WI38 (cell line): ENCODE results near the gene C5orf15.

Source experiments
- H3K4me3 ChIP-seq: 2 replicates; pipeline ENCODE4 v1.5.1; 2011; ENCODE audit warnings: low read depth, mild to moderate bottlenecking, control low read depth, low read length
- TF ChIP-seq, protein P1 (sequence below): IDR thresholded peaks from 2 replicates; pipeline ENCODE4 v1.5.1; 2012; ENCODE audit warnings: low read depth, mild to moderate bottlenecking, control low read depth, low read length

Gene C5orf15

DNA sequence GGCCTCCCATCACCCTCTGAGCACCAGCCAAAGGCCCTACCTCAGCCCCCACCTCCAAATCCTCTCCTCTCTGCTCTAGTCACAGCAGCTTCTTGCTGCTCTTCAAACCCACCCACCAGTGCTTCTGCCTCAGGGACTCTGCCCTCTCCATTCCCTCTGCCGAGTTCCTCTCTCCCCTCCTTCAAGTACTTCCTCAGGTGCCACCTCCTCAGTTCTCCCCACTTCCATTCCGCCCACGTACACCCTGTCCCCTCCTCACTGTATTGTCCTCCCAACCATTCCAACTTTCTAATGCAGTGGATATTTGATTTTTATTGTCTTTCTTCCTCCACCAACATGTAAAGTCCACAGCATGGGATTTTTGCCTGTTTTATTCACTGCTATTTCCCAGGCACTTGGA lies 43.2 kb downstream of the C5orf15 start:
- no peak overlapping the region for H3K4me3 ChIP-seq
- TF ChIP-seq, protein P1, sequence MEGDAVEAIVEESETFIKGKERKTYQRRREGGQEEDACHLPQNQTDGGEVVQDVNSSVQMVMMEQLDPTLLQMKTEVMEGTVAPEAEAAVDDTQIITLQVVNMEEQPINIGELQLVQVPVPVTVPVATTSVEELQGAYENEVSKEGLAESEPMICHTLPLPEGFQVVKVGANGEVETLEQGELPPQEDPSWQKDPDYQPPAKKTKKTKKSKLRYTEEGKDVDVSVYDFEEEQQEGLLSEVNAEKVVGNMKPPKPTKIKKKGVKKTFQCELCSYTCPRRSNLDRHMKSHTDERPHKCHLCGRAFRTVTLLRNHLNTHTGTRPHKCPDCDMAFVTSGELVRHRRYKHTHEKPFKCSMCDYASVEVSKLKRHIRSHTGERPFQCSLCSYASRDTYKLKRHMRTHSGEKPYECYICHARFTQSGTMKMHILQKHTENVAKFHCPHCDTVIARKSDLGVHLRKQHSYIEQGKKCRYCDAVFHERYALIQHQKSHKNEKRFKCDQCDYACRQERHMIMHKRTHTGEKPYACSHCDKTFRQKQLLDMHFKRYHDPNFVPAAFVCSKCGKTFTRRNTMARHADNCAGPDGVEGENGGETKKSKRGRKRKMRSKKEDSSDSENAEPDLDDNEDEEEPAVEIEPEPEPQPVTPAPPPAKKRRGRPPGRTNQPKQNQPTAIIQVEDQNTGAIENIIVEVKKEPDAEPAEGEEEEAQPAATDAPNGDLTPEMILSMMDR = no peak

DNA sequence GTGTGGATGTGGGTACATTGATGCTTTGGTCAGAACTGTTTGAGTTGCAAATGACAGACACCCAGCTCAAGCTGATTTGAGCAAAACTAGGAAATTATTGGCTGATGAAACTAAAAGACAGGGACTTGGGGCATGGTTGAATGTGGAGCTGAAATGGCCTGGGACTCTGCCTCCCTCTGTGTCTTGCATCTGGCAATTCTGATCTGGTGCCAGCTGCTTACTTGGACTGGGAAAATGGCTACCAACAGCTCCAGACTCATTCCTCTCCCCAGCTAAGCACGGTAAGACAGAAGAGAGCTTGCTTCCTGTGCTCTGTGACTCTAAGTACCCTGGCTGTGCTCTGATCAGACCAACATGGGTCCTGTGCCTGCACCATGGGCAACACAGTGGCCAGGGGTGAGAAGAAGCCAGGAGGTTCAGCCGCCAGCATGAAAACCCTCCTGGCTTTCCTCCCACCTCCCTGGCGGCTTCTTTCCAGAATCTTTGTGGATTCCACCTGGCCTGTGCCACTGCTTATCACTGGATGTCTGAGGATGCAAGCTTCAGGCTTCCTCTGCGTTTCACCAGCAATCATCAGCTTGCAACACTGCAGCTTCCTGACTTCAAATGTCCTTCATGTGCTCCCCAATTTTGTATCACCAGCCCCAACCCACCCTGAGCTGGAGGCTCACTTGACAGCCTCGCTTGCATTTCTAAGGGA lies 44.1 kb downstream of the C5orf15 start:
- TF ChIP-seq, protein P1 = no peak
- no peak overlapping the region for H3K4me3 ChIP-seq

DNA sequence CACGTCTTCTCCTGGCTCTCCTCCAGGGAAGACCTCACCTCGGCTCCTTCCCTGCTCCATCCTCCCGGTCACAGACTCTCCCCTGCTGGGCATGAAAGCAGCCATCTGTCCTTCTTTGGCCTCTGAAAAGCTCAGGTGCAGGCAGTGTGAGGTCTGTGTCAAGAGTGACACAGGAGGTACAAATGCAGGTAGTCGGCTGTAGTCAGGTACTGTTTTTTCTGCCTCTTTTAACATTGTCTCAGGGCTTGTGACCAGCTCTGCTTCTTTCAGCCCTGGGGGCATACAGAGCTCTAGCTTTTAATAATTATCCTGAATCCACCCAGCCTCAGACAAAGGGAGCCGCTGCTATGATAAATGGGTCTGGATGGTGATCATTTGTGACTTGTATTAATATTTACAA lies 46.4 kb downstream of the C5orf15 start:
- TF ChIP-seq, protein P1 = no peak
- H3K4me3 ChIP-seq = no peak overlapping the region

DNA sequence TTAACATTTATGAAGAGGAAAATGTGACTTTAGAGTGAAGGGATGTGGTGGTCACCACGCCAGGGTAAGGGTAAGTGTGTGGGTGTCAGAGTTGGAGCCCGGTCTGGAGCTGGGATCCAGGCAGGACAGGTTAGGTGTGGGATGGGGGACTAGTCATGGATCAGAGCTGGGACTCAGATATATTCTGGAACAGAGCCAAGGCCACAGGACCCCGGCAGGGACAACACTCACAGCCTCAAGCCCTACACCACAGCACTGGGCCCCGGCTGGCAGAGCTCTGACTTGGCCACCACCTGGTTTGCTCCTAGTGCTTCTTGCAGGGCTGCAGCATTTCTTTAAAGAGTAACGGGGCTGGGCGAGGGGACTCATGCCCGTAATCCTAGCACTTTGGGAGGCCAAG lies 47.4 kb downstream of the C5orf15 start:
- H3K4me3 ChIP-seq = no peak overlapping the region
- TF ChIP-seq, protein P1 = no peak

DNA sequence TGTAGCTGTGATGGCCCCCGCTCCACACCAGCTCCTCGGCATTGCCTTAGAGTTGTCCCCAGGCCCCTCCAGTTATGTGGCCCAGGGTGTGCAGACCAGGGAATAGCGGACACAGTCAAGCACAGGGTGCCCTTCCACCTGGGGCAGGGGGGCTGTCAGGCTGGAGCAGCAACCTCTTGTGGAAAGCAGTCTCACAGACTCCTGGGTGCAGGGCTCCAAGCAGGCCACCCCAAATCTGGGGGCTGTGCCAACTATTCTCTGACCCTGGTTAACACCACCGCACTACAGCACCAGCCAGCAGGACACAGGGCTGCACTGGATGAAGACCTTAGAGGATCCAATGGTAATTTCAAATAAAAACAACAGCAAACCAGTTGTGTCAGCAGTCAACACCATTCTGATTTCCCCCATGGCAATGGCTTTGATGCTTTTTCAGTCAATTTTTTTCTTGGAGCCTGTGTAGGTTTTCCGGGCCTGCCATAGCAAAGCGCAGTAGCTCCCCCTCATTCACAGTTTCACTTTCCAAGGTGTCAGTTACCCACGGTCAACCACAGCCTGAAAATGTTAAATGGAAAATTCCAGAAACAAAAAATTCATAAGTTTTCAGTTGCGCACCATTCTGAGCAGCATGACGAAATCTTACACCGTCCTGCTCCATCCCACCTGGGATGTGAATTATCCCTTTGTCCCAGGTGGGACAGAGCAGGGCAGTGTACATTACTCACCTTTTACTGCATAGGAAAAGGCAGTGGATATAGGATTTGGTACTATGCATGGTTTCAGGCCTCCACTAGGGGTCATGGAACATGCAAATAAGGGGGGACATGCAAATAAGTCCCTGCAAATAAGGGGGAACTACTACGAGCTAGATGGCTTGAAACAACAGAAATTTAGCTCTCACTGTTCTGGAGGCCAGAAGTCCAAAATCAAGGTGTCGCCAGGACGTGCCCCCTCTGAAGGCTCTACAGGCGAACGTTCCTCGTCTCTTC lies 49.0 kb downstream of the C5orf15 start:
- TF ChIP-seq, protein P1 = 0 out of 2 replicates have a peak, but pooled peaks have one; percentile 5
- no peak overlapping the region for H3K4me3 ChIP-seq

DNA sequence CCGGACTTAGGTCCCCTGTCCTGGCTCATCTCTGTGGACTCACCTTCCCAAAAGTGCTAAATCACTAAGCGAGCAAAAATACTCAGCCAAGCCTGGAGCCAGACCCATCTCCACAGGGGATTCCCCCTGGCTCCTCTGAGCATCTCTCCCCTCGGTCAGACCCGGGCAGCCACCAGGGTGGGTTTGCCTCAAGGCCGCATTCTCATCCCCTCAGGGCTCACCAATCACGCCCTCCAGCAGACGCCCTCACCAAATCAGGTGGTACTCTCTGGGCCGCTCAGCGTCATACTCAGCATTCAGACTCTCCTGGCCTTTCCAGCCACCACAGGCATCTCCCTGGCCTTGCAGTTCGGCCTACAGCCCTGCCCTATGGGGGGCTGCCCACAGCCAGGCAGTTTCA lies 49.7 kb downstream of the C5orf15 start:
- H3K4me3 ChIP-seq = no peak overlapping the region
- TF ChIP-seq, protein P1 = no peak

DNA sequence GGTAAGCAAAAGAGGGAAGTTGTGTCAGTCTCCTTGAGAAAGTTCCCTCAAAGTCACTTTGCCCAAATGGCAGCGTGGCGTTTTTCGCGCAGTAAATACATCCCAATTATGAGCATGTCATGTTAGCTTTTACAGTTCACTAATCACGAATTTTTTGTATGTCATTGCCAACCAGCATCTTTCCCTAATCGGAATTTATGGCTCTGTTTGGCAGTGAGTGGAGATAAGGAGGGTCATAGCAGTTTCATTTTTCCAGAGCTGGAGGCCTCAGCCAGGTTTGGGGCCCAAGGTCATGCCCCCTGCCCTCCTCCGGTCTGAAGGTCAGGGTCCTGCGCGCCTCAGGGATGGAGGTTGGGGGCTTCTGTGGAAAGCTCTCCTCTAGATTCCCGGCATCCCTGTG lies 50.1 kb downstream of the C5orf15 start:
- no peak overlapping the region for H3K4me3 ChIP-seq
- TF ChIP-seq, protein P1 = no peak
